GM23338 (cell line): Measurements from ENCODE around the gene CRK. TPM values are rescaled to one million over a fixed set of nuclear protein-coding genes. Genes with fewer than 3 reads are reported as not detected.
A peak's percentile ranks its signal among the peaks of the same experiment; 100 is the strongest.

Experiments
- ATAC-seq: fragments of 200-7000 bp; cut with Tn5 transposase; 3 replicates; pipeline ENCODE4 v1.9.1; 2020
- DNase-seq: peaks from one replicate; pipeline ENCODE4 v3.0.0-alpha.2; 2015; ENCODE audit warnings: low spot score
- H2AFZ ChIP-seq: fragments of 200-600 bp; sonication (generic); 2 replicates; pipeline ENCODE4 v1.8.0; 2016; ENCODE audit warnings: antibody characterized with exemption, mild to moderate bottlenecking, moderate library complexity
- H3F3A ChIP-seq: fragments of 200-600 bp; sonication (generic); replicated peaks from 2 replicates; pipeline ENCODE4 v1.8.0; 2017; ENCODE audit warnings: antibody characterized with exemption, mixed run types, low read depth
- H3K27ac ChIP-seq: fragments of 200-600 bp; sonication (generic); 2 replicates; pipeline ENCODE4 v1.6.1; 2016; ENCODE audit warnings: low read depth
- H3K27me3 ChIP-seq: fragments of 200-600 bp; sonication (generic); 2 replicates; pipeline ENCODE4 v1.8.0; 2016; ENCODE audit warnings: mild to moderate bottlenecking, mixed run types, moderate library complexity; ENCODE audit not compliant: insufficient read depth
- H3K36me3 ChIP-seq: fragments of 200-600 bp; sonication (generic); 2 replicates; pipeline ENCODE4 v1.8.0; 2016; ENCODE audit warnings: mild to moderate bottlenecking; ENCODE audit not compliant: insufficient read depth
- H3K4me1 ChIP-seq: fragments of 200-600 bp; sonication (generic); 2 replicates; pipeline ENCODE4 v1.8.0; 2016; ENCODE audit warnings: mild to moderate bottlenecking, moderate library complexity; ENCODE audit not compliant: insufficient read depth
- H3K4me2 ChIP-seq: fragments of 200-600 bp; sonication (generic); 2 replicates; pipeline ENCODE4 v1.7.1; 2017; ENCODE audit warnings: mixed run types
- H3K4me3 ChIP-seq: fragments of 200-600 bp; sonication (generic); 2 replicates; pipeline ENCODE4 v1.6.1; 2016; ENCODE audit warnings: mixed run types
- H3K79me2 ChIP-seq: fragments of 200-600 bp; sonication (generic); replicated peaks from 2 replicates; pipeline ENCODE4 v1.8.0; 2017; ENCODE audit warnings: mild to moderate bottlenecking; ENCODE audit not compliant: insufficient read depth
- H3K9me2 ChIP-seq: fragments of 200-600 bp; sonication (generic); 2 replicates; pipeline ENCODE4 v1.8.0; 2017; ENCODE audit not compliant: insufficient read depth
- H4K20me1 ChIP-seq: fragments of 200-600 bp; sonication (generic); replicated peaks from 2 replicates; pipeline ENCODE4 v1.8.0; 2017; ENCODE audit warnings: mild to moderate bottlenecking; ENCODE audit not compliant: insufficient read depth
- H3K27ac Mint-ChIP-seq: 2 replicates; pipeline ENCODE4 v1.8.0; 2020; ENCODE audit warnings: inconsistent platforms, mild to moderate bottlenecking, moderate library complexity, mixed read lengths
- H3K27me3 Mint-ChIP-seq: 3 replicates; pipeline ENCODE4 v1.8.0; 2022; ENCODE audit warnings: low read depth, mild to moderate bottlenecking, moderate library complexity, mixed read lengths, inconsistent platforms; ENCODE audit not compliant: insufficient read depth, poor library complexity
- H3K36me3 Mint-ChIP-seq: 3 replicates; pipeline ENCODE4 v1.8.0; 2021; ENCODE audit warnings: low read depth, mild to moderate bottlenecking, inconsistent platforms, moderate library complexity, mixed read lengths
- H3K4me1 Mint-ChIP-seq: 3 replicates; pipeline ENCODE4 v1.8.0; 2020; ENCODE audit warnings: mild to moderate bottlenecking, inconsistent platforms, mixed read lengths
- H3K4me3 Mint-ChIP-seq: 3 replicates; pipeline ENCODE4 v1.8.0; 2021; ENCODE audit warnings: moderate library complexity, mild to moderate bottlenecking, inconsistent platforms, mixed read lengths
- H3K9me3 Mint-ChIP-seq: 3 replicates; pipeline ENCODE4 v1.8.0; 2020; ENCODE audit warnings: moderate library complexity, mild to moderate bottlenecking, inconsistent platforms, mixed read lengths
- EZH2 ChIP-seq: fragments of 200-600 bp; sonication (generic); IDR thresholded peaks from one replicate; pipeline ENCODE4 v1.8.0; 2017; ENCODE audit warnings: antibody characterized with exemption, mild to moderate bottlenecking, low read depth; ENCODE audit not compliant: unreplicated experiment
- JUNB ChIP-seq: IDR thresholded peaks from one replicate; pipeline ENCODE4 v1.6.1; 2016; ENCODE audit warnings: antibody characterized with exemption; ENCODE audit not compliant: unreplicated experiment
- POLR2AphosphoS5 ChIP-seq: IDR thresholded peaks from 2 replicates; pipeline ENCODE4 v1.6.1; 2016; ENCODE audit warnings: antibody characterized with exemption, low read depth
- ZNF331 ChIP-seq: fragments of 250-450 bp; sonication (Bioruptor Pico); IDR thresholded peaks from 2 replicates; pipeline ENCODE4 v1.5.0; 2020; ENCODE audit warnings: low read depth, mild to moderate bottlenecking, moderate library complexity
- polyA plus RNA-seq: library from polyadenylated mRNA; unstranded; fragments of >200 nt; fragmentation: Nextera tagmentation; extraction: Ambion mirVana; gene quantifications from 2 replicates; pipeline ENCODE4 v1.2.1, GENCODE V29; 2016
- total RNA-seq: library from RNA; depleted of rRNA; stranded (reverse); fragments of >200 nt; shearing (Covaris generic); gene quantifications from 2 replicates; pipeline ENCODE4 v1.2.3, GENCODE V29; 2014
- TF ChIP-seq, protein P1 (sequence below): IDR thresholded peaks from one replicate; pipeline ENCODE4 v1.6.1; 2018; ENCODE audit warnings: antibody characterized with exemption; ENCODE audit not compliant: unreplicated experiment
- TF ChIP-seq, protein P2 (sequence below), 2 experiments: fragments of 200-600 bp in 1 of 2; sonication (generic) in 1 of 2; conservative IDR thresholded peaks; 2 replicates each; pipeline versions ENCODE4 v1.5.1 to v1.6.1; 2016 to 2017; ENCODE audit warnings: antibody characterized with exemption in 2 of 2, low read depth in 2 of 2, mild to moderate bottlenecking in 2 of 2, moderate library complexity in 1 of 2
- TF ChIP-seq, protein P3 (sequence below): fragments of 250-450 bp; sonication (Bioruptor Pico); IDR thresholded peaks from 2 replicates; pipeline ENCODE4 v1.5.0; 2020; ENCODE audit warnings: mild to moderate bottlenecking, moderate library complexity

Gene CRK
- total and polyA plus RNA-seq, 2 experiments from 2014 or later = 32.6 to 59.8 TPM

DNA sequence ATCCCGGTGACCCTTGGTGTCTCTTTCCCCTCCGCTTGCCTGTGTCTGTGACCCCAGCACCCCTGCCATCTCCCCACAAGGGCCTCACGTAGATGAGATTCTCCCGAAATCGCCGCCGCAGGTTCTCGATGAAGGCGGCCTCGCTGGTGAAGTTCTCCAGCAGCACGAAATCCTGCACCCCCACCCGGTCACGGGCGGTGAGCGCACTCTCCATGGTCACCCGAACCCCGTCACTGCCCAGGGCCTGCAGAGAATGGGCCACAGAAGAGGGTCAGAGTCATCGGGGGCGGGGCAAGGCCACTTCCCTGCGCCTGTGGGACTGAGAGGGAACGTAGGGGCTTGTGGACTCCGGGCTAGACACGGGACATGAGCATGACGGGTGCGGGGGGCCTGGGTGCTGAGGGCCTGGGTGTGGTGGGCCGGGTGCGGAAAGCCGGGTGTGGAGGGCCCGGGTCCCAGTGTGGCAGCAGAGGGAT is 28.1 kb upstream of the CRK start:
- Mint-ChIP-seq H3K27ac (peak overlapping the region; percentile 46; the same call in 1 of the 2 replicates), H3K36me3 (peaks cover 26% of the 10 kb centered on the region), H3K4me3 (peak overlapping the region; percentile 63), H3K4me1 (peaks cover 30% of the 10 kb centered on the region), H3K27me3 (peaks cover 42% of the 10 kb centered on the region), H3K9me3 (no peaks in the 10 kb centered on the region; the same call in 2 of the 3 replicates)
- Histone ChIP-seq H4K20me1 (no peaks in the 10 kb centered on the region; the same call in 1 of the 2 replicates), H3K79me2 (0 out of 2 replicates have a peak, but pooled peaks cover 2% of the 10 kb centered on the region), H3K4me3 (no peak overlapping the region), H3K27ac (no peak overlapping the region), H3K4me2 (peak overlapping the region; percentile 57; the same call in 1 of the 2 replicates), H3K9me2 (no peaks in the 10 kb centered on the region), H3F3A (peaks cover 30% of the 10 kb centered on the region), H3K36me3 (no peaks in the 10 kb centered on the region), H3K27me3 (peaks cover 30% of the 10 kb centered on the region), H3K4me1 (peaks cover 13% of the 10 kb centered on the region), H2AFZ (no peak overlapping the region)
- ATAC-seq = no peak
- TF ChIP-seq EZH2 = no peak
- TF ChIP-seq, protein P1, sequence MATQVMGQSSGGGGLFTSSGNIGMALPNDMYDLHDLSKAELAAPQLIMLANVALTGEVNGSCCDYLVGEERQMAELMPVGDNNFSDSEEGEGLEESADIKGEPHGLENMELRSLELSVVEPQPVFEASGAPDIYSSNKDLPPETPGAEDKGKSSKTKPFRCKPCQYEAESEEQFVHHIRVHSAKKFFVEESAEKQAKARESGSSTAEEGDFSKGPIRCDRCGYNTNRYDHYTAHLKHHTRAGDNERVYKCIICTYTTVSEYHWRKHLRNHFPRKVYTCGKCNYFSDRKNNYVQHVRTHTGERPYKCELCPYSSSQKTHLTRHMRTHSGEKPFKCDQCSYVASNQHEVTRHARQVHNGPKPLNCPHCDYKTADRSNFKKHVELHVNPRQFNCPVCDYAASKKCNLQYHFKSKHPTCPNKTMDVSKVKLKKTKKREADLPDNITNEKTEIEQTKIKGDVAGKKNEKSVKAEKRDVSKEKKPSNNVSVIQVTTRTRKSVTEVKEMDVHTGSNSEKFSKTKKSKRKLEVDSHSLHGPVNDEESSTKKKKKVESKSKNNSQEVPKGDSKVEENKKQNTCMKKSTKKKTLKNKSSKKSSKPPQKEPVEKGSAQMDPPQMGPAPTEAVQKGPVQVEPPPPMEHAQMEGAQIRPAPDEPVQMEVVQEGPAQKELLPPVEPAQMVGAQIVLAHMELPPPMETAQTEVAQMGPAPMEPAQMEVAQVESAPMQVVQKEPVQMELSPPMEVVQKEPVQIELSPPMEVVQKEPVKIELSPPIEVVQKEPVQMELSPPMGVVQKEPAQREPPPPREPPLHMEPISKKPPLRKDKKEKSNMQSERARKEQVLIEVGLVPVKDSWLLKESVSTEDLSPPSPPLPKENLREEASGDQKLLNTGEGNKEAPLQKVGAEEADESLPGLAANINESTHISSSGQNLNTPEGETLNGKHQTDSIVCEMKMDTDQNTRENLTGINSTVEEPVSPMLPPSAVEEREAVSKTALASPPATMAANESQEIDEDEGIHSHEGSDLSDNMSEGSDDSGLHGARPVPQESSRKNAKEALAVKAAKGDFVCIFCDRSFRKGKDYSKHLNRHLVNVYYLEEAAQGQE = no peak
- TF ChIP-seq, protein P2, sequence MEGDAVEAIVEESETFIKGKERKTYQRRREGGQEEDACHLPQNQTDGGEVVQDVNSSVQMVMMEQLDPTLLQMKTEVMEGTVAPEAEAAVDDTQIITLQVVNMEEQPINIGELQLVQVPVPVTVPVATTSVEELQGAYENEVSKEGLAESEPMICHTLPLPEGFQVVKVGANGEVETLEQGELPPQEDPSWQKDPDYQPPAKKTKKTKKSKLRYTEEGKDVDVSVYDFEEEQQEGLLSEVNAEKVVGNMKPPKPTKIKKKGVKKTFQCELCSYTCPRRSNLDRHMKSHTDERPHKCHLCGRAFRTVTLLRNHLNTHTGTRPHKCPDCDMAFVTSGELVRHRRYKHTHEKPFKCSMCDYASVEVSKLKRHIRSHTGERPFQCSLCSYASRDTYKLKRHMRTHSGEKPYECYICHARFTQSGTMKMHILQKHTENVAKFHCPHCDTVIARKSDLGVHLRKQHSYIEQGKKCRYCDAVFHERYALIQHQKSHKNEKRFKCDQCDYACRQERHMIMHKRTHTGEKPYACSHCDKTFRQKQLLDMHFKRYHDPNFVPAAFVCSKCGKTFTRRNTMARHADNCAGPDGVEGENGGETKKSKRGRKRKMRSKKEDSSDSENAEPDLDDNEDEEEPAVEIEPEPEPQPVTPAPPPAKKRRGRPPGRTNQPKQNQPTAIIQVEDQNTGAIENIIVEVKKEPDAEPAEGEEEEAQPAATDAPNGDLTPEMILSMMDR (conservative IDR thresholded peaks at IDR 0.05; ENCODE audit: low read depth in 2 of 2) = peak in 1 of 2 experiments; percentile 16; a peak in 1 of 4 replicates
- peak; percentile 51 for DNase-seq

DNA sequence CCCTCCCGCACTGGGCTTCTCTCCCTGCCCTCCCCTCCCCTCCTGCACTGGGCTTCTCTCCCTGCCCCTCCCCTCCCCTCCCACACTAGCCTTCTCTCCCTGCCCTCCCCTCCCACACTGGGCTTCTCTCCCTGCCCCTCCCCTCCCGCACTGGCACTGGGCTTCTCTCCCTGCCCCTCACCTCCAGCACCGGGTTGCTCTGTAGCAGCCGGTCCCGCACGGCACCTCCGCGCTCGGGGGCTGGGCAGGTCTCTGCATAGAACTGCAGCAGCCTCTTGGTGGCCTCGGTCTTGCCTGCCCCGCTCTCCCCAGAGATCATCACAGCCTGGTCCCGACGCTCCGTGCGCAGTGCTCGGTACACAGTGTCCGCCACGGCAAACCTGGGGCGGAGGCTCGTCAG is 26.6 kb upstream of the CRK start:
- peaks cover 34% of the 10 kb centered on the region for H3K27me3 Mint-ChIP-seq
- H3K27ac ChIP-seq = no peak overlapping the region
- no peak for TF ChIP-seq POLR2AphosphoS5
- TF ChIP-seq, protein P3, sequence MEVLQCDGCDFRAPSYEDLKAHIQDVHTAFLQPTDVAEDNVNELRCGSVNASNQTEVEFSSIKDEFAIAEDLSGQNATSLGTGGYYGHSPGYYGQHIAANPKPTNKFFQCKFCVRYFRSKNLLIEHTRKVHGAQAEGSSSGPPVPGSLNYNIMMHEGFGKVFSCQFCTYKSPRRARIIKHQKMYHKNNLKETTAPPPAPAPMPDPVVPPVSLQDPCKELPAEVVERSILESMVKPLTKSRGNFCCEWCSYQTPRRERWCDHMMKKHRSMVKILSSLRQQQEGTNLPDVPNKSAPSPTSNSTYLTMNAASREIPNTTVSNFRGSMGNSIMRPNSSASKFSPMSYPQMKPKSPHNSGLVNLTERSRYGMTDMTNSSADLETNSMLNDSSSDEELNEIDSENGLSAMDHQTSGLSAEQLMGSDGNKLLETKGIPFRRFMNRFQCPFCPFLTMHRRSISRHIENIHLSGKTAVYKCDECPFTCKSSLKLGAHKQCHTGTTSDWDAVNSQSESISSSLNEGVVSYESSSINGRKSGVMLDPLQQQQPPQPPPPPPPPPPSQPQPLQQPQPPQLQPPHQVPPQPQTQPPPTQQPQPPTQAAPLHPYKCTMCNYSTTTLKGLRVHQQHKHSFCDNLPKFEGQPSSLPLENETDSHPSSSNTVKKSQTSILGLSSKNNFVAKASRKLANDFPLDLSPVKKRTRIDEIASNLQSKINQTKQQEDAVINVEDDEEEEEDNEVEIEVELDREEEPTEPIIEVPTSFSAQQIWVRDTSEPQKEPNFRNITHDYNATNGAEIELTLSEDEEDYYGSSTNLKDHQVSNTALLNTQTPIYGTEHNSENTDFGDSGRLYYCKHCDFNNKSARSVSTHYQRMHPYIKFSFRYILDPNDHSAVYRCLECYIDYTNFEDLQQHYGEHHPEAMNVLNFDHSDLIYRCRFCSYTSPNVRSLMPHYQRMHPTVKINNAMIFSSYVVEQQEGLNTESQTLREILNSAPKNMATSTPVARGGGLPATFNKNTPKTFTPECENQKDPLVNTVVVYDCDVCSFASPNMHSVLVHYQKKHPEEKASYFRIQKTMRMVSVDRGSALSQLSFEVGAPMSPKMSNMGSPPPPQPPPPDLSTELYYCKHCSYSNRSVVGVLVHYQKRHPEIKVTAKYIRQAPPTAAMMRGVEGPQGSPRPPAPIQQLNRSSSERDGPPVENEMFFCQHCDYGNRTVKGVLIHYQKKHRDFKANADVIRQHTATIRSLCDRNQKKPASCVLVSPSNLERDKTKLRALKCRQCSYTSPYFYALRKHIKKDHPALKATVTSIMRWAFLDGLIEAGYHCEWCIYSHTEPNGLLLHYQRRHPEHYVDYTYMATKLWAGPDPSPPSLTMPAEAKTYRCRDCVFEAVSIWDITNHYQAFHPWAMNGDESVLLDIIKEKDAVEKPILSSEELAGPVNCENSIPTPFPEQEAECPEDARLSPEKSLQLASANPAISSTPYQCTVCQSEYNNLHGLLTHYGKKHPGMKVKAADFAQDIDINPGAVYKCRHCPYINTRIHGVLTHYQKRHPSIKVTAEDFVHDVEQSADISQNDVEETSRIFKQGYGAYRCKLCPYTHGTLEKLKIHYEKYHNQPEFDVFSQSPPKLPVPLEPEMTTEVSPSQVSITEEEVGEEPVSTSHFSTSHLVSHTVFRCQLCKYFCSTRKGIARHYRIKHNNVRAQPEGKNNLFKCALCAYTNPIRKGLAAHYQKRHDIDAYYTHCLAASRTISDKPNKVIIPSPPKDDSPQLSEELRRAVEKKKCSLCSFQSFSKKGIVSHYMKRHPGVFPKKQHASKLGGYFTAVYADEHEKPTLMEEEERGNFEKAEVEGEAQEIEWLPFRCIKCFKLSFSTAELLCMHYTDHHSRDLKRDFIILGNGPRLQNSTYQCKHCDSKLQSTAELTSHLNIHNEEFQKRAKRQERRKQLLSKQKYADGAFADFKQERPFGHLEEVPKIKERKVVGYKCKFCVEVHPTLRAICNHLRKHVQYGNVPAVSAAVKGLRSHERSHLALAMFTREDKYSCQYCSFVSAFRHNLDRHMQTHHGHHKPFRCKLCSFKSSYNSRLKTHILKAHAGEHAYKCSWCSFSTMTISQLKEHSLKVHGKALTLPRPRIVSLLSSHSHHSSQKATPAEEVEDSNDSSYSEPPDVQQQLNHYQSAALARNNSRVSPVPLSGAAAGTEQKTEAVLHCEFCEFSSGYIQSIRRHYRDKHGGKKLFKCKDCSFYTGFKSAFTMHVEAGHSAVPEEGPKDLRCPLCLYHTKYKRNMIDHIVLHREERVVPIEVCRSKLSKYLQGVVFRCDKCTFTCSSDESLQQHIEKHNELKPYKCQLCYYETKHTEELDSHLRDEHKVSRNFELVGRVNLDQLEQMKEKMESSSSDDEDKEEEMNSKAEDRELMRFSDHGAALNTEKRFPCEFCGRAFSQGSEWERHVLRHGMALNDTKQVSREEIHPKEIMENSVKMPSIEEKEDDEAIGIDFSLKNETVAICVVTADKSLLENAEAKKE (CRISPR knock-in tag) = no peak
- TF ChIP-seq ZNF331 = no peak
- no peak for TF ChIP-seq JUNB

More for the DNA sequence above, 26.6 kb upstream of the CRK start:
- Histone ChIP-seq H3K79me2 (no peaks in the 10 kb centered on the region), H2AFZ (no peak overlapping the region), H3K9me2 (no peaks in the 10 kb centered on the region), H3K27me3 (peaks cover 19% of the 10 kb centered on the region), H3K36me3 (no peaks in the 10 kb centered on the region), H3F3A (peaks cover 20% of the 10 kb centered on the region; the same call in 1 of the 2 replicates), H3K4me2 (no peak overlapping the region), H3K4me3 (no peak overlapping the region), H3K4me1 (peaks cover 7% of the 10 kb centered on the region; the same call in 1 of the 2 replicates), H4K20me1 (no peaks in the 10 kb centered on the region; the same call in 1 of the 2 replicates)
- H3K27ac Mint-ChIP-seq = no peak overlapping the region
- ATAC-seq (no peak), DNase-seq (peak; percentile 50)
- peaks cover 21% of the 10 kb centered on the region for H3K4me1 Mint-ChIP-seq
- no peak overlapping the region for H3K4me3 Mint-ChIP-seq
- no peaks in the 10 kb centered on the region; the same call in 2 of the 3 replicates for H3K9me3 Mint-ChIP-seq
- peaks cover 29% of the 10 kb centered on the region for H3K36me3 Mint-ChIP-seq
